Left hindlimb (tissue), 1 donor: ENCODE results near the gene DCLK2.
A peak's percentile ranks its signal among the peaks of the same experiment; 100 is the strongest.

Experiments
- DNase-seq: peaks from one replicate; pipeline ENCODE4 v3.0.0-alpha.2; 2018

DCLK2 gene

DNA sequence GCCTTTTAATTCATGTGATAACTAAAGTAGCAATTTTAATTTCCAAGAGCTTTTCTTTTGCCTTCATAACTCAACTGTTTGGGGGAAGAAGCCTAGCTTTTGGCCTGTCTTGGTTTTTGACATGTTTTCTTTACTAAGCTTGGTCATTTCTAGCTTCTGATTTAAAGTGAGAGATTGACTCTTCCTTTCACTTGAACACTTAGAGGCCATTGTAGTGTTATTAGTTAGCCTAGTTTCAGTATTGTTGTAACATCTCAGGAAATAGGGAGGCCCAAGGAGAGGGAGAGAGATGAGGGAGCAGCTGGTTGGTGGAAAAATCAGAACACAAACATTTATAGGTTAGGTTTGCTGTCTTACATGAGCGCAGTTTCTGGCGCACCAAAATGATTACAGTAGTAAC, 44.8 kb downstream of the DCLK2 start:
- DNase-seq, result no peak

DNA sequence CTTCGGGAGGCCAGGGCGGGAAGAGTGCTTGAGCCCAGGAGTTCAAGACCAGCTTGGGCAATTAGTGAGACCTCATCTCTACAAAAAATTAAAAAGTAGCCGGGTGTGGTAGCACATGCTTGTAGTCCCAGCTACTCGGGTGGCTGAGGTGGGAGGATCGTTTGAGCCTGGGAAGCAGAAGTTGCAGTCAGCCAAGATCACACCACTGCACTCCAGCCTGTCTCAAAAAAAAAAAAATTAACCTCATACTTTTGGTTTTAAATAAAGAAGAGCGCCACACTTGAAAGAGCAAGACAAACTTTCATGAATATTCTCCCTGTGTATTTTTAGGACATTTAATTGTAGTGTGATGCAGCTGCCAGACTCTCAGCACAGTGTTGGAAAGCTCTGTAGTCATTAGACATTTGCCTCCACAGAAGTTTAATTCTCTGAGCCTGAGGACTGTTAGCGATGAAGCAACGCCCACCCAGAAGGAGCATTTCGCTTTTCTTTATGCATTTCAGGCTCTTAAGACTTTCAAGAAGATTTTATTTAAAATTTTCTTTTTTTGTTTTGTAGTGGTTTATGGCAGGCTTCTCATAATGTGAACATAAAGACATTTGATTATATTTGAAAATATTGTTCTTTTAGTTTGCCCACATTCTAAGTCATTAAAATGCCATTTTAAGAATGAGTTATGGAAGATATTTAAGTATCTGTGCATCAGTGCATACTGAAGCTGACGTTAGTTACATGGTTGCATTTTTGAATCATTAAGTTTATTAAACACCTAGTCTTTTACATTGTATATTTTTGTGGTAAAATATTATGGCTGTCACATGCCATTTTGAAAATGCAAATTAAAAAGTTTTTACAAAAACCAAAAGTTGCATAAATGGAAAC, 45.8 kb downstream of the DCLK2 start:
- DNase-seq, result no peak

DNA sequence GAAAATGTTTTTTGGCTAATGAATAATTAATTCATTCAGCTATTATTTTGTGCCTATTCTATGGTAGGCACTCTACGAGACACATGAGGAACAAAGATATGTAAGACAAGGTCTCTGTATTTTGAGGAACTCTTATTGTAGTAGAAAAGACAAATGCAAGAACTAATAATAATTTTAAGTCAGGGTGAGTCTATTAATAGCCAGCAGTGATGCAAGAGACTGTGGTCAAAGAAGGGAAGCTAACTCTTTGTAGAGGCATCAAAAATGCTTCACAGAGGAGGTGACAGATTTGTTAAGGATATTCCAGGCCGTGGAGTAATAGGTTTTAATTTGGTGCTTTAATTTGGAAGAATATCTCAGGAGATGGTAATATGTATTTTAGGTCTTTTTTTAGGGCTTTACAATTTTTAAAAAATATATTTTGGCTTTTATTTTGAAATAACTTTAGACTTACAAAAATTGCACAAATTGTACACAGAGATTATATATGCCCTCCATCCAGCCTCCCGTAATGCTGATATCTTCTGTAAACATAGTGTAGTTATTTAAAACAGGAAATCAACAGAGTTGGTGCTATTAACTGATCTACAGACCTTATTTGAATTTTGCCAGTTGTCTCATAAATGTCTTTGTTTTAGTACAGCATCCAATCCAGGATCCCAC, 48.1 kb downstream of the DCLK2 start:
- no peak for DNase-seq

DNA sequence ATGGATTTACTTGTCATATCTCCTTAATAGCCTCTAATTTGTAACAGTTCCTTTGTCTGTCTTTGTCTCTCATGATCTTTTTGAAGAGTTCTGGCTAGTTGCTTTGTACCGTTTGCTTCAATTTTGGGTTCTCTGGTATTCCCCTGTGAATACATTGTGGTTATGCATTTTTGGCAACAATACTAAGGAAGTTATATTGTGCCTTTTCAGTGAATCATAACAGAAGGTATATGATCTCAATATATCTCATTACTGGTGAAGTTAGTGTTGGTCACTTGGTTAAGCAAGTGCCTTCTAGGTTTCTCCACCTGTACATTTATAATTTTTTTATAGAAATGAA, 48.6 kb downstream of the DCLK2 start:
- DNase-seq, result no peak

DNA sequence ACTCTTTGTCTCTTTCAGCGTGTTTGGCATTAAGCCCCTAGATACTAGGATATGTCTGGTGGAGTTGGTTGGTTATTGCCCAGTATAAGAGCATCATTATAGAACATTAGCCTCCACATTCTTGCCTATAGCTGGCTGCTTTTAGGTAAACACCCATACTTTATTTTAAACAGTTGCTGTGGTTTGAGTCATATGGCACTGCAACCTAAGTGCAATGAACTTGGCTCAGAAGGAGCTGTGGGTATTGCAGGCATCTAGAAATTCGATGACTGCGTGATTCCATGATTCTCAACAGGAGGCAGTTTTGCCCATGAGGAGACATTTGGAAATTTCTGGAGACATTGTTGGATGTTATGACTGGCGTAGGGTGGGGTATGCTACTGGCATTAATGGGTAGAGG, 49.5 kb downstream of the DCLK2 start:
- no peak for DNase-seq

DNA sequence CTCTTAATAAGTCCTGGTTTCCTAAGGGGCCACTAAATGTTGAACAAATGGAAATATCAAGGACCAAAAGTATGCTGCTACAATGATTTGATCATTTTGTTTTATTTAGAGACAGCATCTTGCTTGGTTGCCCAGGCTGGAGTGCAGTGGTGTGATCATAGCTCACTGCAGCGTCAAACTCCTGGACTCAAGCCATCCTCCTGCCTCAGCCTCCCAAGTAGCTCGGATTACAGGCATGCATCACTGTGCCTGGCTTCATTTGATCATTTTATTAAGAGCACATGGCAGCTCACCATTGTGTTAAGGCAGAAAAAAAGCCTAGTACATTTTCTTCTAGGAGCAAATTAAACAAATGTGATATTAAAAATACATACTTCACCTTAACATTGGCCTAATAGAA, 52.7 kb downstream of the DCLK2 start:
- peak; percentile 48 for DNase-seq

DNA sequence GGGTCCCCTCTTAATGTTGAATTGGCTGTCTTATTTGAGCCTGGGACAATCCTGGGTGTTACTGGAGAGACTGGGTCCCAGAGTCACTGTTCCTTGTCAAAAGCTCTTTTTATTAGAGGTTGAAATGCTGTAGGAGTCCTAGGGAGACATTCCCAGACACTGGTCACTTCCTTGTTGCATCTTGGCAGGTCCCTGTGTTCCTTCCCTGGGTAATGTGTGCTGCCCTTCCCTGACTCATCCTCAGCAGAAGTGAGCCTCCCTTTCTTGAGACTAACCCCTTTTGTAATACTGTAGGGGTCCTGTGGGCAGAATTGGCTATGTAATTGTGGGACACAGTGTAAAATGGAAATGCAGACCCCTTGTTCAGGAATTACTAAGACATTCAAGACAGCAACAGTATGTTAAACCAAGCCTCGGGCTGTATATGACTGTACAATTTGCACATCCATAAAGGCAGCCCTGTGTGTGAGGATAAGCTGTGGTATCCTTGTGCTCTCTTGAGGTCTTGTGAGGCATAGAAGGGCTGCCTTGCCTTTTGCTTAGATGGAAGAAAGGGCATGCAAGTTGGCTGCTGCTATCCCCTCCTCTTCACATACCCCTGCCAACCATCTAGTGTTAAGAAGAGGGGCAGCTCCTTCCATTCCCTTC, 53.5 kb downstream of the DCLK2 start:
- no peak for DNase-seq

DNA sequence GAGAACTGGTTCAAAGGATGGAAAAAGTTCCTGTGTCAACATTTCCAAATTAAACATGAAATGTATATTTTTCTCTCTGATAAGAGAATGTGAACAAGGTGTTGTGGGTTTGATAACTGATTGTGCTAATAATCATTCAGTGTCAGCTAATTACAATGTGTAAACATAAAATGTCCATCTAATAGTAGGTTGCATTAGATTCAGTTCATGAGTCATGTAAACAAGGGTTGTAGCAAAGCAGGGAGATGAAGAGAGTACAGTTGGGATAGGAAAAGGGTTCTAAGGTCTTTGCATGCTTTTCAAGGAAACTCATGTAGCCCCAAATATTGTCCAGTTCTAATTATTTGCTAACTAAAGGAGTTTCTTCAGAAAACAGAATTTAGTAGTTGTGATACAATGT, 55.4 kb downstream of the DCLK2 start:
- DNase-seq, result no peak

DNA sequence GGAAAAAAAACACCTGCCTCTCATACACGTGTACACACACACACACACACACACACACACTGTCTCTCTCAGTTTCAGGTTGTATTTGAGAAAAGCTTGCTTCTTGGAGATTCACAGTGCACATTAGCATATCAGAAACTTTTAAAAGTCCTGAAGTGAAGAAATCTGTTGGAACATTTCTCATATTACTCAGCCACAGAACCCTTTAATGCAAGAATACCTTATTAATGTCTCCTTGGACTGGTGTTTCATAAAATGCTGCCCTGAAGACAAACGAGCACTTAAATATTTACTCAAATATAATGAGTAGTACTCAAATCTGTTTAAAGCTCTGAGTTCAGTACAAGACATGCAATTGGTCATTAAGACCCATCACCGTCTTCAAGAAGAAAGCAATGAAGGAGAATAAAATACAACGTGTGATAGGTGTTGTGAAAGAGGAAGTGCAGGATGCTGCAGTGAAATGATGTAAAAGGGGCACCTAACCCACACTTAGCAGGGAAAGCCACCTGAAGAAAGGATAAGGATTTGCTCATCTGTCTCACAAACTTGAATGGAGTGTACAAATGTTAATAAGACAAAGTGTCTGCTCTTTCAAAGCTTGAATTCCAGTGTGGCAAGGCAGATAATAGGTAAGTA, 57.0 kb downstream of the DCLK2 start:
- DNase-seq, result no peak

DNA sequence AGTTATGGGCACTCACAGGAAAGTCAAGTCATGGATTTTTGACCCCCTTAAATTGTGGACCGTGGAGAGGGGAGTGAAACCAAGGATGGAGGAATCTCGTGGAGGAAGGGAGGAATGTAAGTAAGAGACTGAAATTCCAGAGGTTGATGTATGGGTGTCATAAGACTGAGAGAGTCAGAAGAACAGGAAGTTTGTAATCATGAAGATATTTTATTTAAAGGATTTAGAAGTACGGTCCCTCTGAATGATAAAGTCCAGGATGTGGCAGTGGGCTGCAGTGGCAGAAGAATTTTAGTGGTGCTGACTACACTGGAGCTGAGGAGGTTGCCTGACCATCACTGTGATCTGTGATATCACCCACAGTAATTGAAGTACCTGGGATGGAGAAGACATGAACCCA, 57.8 kb downstream of the DCLK2 start:
- DNase-seq, result no peak

DNA sequence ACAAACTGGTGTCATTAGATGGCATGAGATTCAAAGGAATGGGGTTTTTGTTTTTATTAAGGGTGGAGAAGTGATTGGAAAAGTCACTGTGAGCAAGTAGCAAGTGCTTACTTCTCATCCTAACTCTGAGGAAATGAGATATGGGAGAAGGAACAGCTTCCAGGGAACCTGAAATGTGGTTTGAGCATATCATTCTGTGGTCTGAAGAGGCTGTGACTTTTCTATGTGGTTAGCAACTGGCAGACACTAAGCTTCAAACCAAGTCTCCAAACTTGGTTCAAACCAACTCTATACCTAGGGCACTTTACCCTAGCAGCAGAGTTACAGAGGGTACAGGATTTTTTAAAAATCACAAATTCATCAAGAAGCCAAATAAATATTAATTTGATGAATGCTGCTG, 58.2 kb downstream of the DCLK2 start:
- DNase-seq, result no peak

DNA sequence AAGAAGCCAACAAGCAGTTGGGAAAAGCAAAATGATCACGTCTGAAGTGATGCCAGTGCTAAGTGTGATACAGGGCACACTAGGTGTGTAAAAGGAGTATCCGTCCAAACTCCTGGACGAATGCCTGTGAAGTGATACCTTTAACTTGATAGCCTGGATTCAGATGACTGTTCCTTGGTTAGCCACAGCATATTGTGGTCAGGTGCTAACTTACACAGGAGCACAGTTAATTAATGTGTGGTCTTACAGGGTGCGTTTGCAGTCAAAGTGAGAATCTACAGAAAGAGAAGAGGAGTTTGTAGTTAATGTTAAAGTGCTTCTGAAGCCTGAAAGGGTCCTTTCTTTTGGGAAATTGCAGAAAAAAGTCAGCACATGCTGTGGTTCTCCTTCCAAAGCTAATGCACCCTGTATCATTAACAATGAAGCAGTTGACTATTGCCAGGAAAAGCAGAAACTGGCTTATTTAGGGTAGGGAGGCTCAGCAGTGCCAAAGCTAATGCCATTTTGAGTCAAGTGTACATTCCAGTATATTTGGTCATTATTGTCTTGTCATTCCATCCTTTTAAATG, 61.1 kb downstream of the DCLK2 start:
- DNase-seq, result no peak

DNA sequence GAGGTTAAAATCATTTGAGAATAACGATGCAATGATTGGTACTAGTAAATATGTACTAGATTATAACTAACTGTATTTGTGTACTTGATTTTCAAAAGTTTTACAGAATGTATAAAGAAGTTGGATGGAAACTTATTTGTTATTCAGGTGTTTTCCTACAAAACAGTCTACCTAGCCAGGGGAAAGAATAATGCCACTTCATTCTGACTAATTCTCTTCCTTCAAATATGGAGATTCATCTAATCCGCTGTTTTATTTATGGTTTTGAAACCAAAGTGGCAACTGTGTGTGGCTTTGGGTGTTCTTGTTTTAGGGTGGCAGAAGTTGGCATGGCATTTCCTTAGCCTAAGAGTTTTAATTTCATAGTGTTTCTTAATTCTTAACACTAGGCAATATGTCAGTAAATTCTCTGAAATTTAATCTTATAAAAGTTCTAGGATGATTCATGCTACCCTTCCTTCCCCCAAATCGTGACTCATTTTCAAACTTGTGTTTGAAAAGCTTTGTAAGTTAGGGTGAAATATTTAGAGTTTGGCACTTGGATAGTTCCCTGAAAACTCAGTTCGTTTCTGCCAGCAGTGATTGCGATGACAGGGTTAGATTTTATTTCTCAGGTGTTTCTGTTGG, 62.6 kb downstream of the DCLK2 start:
- no peak for DNase-seq

DNA sequence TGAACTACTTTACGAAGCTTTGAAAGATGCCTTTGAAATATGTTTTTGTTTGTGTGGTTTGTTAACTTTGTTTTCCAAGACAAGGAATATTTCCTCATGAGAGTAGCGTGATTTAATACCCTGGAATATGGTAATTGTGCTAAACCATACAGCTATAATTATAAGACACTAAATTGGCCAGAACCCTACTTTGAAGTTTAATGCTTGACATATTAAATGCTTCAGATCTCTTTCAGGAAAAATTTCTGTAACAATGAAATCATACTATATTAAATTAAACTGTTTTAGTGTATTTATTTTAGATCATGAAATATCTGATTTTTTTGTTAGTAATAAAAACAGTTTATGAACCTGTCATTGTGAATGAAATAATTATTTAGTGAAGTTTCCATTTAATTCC, 63.5 kb downstream of the DCLK2 start:
- no peak for DNase-seq

DNA sequence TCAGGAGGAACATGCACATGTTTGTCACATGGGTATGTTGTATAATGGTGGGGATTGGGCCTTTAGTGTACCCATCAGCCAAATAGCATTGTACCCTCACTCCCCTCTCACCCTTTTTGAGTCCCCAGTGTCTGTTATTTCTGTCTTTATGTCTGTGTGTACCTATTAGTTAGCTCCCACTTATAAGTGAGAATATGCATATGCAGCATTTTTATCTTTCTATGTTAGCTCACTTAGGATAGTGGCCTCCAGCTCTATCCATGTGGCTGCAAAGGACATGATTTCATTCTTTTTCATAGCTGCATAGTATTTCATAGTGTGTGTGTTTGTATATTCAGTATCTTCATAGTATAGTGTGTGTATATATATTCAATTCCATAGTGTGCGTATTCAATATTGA, 64.6 kb downstream of the DCLK2 start:
- DNase-seq, result no peak

DNA sequence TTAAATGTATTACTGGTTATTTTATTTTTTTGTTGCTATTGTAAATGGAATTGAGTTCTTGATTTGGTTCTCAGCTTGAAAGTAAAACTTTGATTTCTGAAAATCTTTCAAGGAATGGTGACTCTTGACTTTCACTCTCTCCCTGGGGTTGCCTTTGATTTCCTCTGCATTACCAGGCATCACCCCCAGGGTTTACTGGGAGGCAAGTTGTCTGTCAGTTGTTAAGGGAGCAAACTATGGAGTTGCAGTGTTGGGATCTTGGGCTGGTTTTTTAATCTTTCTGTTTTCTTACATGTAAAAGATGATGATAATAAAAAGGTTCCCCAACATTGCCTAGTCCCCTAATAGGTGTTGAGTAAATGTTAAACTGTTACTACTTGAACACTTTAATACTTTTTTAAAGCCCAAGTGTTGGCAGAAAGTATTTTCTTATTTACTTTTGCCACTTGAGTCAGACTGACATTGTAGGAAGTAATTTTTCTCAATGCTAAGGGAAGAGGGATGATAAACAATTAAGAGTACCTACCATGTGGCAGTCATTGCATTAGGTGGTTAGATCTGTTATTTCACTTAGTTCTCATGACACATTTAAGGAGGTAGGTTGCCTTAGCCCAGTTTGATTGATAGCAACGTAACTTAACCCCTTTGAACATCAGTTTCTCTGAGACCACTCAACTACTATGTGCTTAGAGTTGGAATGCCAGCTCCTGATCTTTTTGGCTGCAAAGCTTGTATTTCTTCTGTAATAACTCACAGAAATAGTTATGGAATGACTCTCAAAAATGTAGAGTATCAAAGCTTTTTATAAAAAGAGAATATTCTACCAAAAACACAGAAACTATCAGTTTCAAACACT, 67.1 kb downstream of the DCLK2 start:
- no peak for DNase-seq

DNA sequence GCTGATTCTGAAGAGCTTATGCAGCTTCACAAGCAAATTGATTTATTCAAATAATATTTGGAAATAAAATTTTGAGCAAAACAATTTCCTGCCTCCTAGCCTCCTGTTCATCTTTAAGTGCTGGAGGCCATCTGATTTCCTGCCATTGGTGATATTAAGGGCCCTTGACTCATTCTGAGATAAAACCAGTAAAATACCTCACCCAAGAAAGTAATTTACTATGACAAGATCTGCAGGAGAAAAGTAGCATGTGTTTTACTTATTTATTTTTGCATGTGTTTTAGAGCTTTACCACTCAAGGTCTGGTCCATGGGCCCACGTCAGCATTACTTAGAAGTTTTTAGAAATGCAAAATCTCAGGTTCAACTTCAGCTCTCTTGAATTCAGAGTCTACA, 67.7 kb downstream of the DCLK2 start:
- DNase-seq, result no peak

DNA sequence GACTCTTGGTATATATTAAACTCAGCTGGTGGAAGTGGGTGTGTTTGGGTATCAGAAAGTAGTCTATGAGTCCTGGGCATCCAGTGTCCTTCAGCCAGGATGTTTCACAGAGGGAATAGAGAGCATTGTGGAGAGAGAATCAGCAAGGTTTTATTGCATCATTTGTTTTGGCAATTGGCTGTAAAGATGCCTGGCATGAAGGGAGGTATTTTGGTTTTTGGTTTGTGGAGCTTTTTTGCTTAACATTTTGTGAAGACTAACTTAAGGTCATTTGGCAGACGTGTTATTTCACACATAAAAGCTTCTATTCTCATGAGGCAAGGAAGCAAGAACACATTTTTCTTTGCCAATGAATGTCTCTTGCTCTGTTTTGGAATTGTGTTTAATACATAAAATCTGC, 71.1 kb downstream of the DCLK2 start:
- DNase-seq, result no peak

DNA sequence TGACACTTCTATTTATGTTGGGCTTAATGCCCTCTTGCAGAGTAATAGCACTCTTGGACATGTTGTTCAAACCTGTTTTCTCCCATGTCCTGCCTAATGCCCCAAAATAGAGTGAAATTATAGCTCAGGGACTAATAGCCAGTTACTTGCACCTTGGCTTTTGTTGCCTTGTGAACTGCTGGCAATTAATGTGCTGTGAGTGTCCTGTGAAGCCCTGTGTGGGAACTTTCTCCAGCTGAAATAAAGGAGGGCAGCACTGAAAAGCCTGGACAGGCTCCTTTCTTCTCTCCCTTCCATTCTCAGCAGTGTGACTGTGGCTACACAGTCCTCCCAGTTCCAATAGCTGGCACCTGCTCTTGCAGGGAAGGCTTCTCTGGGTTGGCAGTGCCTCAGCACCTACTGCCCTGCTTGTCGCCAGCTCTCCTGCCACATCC, 72.4 kb downstream of the DCLK2 start:
- no peak for DNase-seq

DNA sequence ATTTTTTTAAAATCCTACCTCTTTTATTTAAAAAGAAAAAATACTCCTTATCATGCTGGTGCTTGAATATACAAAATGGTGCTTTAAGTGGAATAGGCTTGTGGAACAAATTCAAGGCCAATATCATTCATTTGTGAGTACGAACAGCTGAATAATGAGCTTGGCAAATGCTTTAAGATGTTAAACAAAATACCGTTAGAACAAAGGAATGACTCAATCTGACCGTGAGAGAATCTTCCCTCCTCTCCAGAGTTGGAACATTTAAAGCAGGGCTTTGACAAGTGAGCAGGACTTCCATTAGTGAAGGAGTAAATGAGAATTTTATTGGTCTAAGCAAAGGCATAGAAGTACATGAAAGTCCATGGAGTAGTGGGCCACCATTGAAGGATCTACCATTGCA, 74.5 kb downstream of the DCLK2 start:
- no peak for DNase-seq

DNA sequence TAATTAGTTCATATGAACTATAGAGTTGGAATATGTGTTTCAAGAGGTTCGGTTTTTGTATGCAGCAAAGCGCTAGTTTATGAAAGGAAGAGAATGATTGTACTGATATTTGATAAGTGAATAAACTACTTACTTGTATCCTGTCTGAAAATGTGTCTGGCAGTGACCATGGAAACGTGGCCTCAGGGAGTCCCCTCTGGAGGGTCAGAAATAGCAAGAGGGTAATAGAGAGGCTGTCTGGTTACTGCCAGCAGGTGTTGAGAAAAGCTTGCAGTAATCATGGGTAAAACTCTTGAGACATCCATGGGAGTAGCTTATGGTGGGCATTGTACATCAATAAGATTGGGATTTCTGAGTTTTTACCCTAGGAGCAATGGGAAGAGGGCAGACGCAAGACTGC, 77.1 kb downstream of the DCLK2 start:
- no peak for DNase-seq

DNA sequence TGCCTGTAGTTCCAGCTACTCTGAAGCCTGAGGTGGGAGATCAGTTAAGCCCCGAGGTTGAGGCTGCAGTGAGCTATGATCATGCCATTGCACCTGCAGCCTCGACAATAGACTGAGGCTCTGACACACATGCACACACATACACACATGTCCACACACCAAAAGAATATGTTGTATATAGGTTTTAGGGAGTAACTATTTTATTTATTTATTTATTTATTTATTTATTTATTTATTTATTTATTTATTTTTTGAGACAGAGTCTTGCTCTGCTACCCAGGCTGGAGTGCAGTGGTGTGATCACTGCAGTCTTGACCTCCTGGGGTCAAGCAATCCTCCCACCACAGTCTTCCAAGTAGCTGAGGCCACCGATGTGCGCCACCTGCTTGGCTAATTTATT, 78.3 kb downstream of the DCLK2 start:
- no peak for DNase-seq
